Mesodermal cell (in vitro differentiated cells): ENCODE results near the gene ST3GAL6.
A peak's percentile ranks its signal among the peaks of the same experiment; 100 is the strongest.

Experiments used
- H3K27ac ChIP-seq: 2 replicates; pipeline ENCODE4 v1.7.0; 2013; ENCODE audit warnings: mild to moderate bottlenecking, low read depth, low read length, moderate library complexity; ENCODE audit not compliant: severe bottlenecking
- H3K36me3 ChIP-seq: 2 replicates; pipeline ENCODE4 v1.7.1; 2013; ENCODE audit warnings: mild to moderate bottlenecking, low read length, moderate library complexity; ENCODE audit not compliant: control insufficient read depth, insufficient read depth
- H3K4me1 ChIP-seq: one replicate; pipeline ENCODE4 v1.7.1; 2013; ENCODE audit warnings: mild to moderate bottlenecking, low read length; ENCODE audit not compliant: insufficient read depth, control insufficient read depth, poor library complexity, severe bottlenecking
- H3K4me3 ChIP-seq: 2 replicates; pipeline ENCODE4 v1.7.0; 2013; ENCODE audit warnings: low read length, control low read depth, mild to moderate bottlenecking; ENCODE audit not compliant: insufficient read depth, poor library complexity, severe bottlenecking; ENCODE audit errors: extremely low read depth
- H3K9me3 ChIP-seq: 2 replicates; pipeline ENCODE4 v1.7.1; 2013; ENCODE audit warnings: mild to moderate bottlenecking, low read length, moderate library complexity; ENCODE audit not compliant: control insufficient read depth
- WGBS, 2 experiments: methylation state at CpG; one replicate each; pipeline ENCODE4 v1.1.5; 2013; ENCODE audit warnings: missing lambda C conversion rate in 2 of 2; ENCODE audit not compliant: insufficient coverage in 2 of 2; 5-methylcytosine and 5-hydroxymethylcytosine counted together

Gene ST3GAL6

DNA sequence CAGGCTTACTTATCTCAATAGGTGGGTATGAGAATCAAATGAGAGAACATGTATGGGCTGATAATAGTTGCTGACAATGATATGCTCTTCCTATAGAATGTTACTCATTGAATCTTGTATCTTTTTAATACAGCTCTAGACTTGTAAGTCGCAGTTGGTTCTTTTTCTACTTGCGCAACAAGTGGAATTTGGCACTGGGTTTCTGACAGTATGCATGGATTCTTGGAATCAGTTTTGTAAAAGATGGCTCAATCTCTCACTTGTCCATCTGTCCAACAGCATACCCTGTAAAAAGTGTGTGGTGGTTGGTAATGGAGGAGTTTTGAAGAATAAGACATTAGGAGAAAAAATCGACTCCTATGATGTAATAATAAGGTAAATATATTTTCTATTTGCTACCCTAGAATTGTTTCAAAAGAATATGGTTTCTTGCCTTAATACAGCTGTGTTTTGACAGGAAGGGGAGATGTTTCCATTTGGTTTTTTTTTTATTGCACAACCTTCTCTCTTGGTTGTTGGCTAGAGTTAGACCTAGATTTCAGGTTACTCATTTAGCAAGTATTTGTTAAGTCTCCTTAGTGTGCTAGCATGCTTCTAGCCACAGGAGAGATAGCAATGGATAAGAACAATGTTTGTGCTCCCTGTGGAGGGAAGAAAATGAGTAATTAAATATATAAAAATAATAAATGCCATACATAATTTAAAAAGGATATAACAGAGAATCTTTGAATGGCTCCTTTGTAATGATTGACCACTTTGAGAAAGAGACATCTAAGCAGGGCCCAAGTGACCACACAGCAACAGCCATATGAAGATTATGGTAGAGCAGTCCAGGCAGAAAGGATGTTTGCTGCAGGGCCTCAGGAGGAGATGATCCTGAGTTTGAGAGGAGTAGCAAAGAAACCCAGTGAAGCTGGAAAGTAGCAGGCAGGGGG lies 21.8 kb downstream of the ST3GAL6 start:
- H3K4me1 ChIP-seq = peaks cover 33% of the 10 kb centered on the region
- no peaks in the 10 kb centered on the region for H3K9me3 ChIP-seq
- WGBS, 2 experiments = no CpG with 5 or more reads among the region's 3 CpGs
- H3K4me3 ChIP-seq = no peak overlapping the region
- peaks cover 88% of the 10 kb centered on the region for H3K36me3 ChIP-seq
- no peak overlapping the region for H3K27ac ChIP-seq

DNA sequence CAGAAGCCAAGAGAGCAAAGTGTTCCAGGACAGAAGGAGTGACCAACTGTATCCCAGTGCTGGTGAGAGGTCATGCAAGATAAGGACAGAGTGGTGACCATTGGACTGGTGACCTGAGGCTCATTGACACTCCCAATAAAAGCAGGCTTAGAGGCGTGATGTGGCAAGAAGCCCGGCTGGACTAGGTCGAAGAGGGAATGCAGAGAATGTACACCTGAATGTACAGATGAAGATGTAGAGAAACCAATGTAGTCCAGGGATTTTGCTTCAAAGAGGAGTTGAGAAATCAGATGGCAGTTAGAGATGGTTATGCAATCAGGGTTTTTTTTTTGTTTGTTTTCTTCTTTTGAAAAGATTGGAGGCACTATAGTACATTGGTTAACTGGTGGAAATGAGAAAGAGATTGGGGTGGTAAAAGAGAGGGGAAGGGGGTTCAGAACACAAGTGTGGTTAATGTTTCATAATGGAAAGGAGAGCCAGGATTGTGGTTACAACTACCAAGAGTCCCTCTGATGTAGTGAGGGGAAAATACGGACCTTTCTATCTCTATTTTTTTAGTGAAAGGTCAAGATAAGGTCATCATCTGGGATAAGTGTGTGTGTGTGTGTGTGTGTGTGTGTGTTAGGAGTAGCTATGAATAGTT lies 23.3 kb downstream of the ST3GAL6 start:
- Histone ChIP-seq H3K9me3 (no peaks in the 10 kb centered on the region), H3K4me3 (no peak overlapping the region), H3K36me3 (peaks cover 78% of the 10 kb centered on the region), H3K4me1 (peaks cover 25% of the 10 kb centered on the region), H3K27ac (no peak overlapping the region)
- 93 to 98% methylated on average over 4 of the region's 4 CpGs for WGBS, 2 experiments

DNA sequence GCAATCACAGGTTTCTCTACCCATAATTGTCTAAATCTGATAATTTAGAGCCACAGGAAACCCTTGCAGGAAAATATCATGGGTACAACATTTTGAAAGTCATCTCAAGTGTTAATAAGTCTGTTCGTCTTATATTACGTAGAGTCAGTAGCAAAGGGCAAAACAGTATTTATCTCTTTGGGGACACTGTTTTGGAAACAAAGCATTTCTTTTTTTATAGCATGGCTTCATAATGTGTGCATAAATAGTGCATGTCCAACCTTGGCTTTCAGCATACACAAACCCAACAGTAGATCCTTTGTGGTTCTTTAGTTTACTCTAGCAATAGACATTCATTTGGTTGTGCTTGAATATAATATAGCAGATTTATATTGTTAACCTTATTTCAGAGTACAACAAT lies 24.0 kb downstream of the ST3GAL6 start:
- H3K4me1 ChIP-seq = peaks cover 21% of the 10 kb centered on the region
- H3K27ac ChIP-seq = no peak overlapping the region

DNA sequence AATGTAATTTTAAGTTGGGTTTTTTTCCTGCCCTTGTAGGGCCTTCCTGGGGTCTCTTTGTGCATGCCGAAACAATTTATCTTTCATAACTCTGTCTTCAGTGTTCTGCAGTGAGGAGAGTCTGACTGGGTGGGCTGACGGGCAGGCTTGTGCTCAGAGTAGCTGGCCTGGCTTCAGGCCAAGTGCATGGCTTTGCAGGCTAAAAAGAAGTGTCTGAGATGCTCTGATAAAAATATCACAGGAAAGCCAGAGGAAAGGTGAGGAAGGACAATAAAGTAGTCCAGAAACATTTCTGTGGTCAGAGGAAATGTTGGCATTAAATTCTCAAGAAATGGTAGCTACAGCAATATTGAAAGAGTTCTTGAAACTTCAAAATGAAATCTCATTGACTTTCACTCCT lies 25.5 kb downstream of the ST3GAL6 start:
- Histone ChIP-seq H3K27ac (peak overlapping the region; percentile 2), H3K36me3 (peaks cover 61% of the 10 kb centered on the region), H3K9me3 (no peaks in the 10 kb centered on the region), H3K4me3 (no peak overlapping the region), H3K4me1 (peaks cover 13% of the 10 kb centered on the region)
- 80 to 100% methylated on average over 1 of the region's 2 CpGs for WGBS, 2 experiments

More for the DNA sequence above, 24.0 kb downstream of the ST3GAL6 start:
- Histone ChIP-seq H3K4me3 (no peak overlapping the region), H3K9me3 (no peaks in the 10 kb centered on the region), H3K36me3 (peaks cover 75% of the 10 kb centered on the region)
- 100% methylated on average over 2 of the region's 2 CpGs for WGBS, 2 experiments

DNA sequence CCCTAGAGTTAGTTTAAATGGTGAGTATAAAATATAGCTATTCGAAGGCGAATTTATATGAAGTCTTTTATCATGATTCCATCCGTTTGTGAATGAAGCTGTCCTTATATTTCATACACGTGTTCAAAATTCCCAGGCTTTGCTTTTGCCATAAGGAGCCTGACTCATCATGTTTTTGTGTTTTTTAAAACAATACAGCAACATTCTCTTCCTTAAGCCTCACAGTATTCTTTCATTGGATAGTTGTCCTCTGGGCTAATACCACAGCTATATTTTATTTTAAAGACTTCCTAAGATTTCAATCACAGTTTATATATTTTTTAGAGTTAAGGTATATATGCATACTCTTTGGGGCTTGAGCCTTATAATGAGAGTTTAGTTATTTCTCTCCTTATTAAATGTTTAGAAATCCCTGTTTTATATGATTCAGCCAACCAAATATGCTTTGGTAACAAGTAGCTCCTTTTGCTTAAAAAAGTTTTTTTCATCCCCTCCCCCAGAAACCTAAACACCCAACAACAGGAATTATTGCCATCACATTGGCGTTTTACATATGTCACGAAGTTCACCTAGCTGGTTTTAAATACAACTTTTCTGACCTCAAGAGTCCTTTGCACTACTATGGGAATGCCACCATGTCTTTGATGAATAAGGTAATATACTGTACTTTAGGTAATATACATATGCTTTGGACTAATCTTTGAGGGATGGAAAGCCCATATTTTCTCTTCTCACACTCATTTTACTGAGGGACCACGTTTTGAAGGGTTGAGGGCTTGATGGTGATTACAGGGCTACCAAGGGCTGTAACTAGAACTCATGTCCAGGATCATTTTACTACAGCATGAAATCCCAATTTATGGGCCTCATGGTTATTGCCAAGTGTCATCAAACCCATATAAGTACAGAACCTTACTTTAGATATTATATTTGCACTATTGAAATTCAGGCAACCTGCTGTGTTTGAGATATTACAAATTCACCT lies 28.5 kb downstream of the ST3GAL6 start:
- H3K9me3 ChIP-seq = no peaks in the 10 kb centered on the region
- H3K4me1 ChIP-seq = no peaks in the 10 kb centered on the region
- H3K4me3 ChIP-seq = no peak overlapping the region
- WGBS, 2 experiments = 97% methylated on average over 4 to 6 of the region's 7 CpGs
- peaks cover 52% of the 10 kb centered on the region for H3K36me3 ChIP-seq
- H3K27ac ChIP-seq = no peak overlapping the region

DNA sequence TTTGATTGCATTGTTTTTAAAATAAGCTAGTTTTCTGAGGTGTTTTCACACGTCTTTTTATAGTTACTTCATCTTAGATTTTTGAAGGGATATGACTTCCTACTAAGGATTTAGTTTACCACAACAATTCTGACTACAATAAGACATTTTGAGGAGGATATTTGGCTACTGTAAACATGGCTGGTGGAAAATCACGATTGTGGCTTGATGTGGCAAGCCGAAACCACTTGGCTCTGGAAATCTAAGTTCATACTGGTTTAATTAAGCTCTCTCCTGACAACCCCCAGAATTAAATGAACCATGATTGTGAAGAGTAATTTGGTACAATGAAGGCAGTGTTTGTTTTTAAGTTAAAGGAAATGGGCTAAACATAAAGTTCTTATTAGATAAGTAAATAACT lies 30.8 kb downstream of the ST3GAL6 start:
- Histone ChIP-seq H3K27ac (no peak overlapping the region), H3K4me1 (no peaks in the 10 kb centered on the region), H3K36me3 (peaks cover 46% of the 10 kb centered on the region), H3K9me3 (no peaks in the 10 kb centered on the region), H3K4me3 (no peak overlapping the region)
- 100% methylated on average over 1 of the region's 3 CpGs; no CpG with 5 or more reads in 1 of the 2 experiments for WGBS, 2 experiments

DNA sequence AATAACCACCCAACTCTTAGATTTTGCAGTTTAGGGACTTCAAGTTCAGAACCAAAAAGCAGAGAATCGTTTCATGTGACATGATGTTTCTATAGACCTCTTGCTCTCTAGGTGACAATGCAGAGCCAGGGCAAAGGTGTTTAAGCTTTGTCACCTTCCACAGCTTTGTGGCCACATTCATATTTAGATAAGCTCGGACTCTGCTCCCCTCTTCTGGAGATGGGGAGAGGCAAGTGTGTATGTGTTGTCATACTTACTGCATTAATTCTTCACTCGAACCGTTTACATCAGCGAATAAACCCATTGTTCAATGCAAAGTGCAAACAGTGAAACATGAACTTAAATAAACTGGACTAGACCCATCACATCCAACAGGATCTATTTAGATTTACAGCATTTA lies 33.2 kb downstream of the ST3GAL6 start:
- H3K9me3 ChIP-seq = no peaks in the 10 kb centered on the region
- peaks cover 53% of the 10 kb centered on the region for H3K36me3 ChIP-seq
- WGBS, 2 experiments = 94 to 100% methylated on average over 1 to 3 of the region's 5 CpGs
- H3K4me3 ChIP-seq = no peak overlapping the region
- no peaks in the 10 kb centered on the region for H3K4me1 ChIP-seq
- no peak overlapping the region for H3K27ac ChIP-seq

DNA sequence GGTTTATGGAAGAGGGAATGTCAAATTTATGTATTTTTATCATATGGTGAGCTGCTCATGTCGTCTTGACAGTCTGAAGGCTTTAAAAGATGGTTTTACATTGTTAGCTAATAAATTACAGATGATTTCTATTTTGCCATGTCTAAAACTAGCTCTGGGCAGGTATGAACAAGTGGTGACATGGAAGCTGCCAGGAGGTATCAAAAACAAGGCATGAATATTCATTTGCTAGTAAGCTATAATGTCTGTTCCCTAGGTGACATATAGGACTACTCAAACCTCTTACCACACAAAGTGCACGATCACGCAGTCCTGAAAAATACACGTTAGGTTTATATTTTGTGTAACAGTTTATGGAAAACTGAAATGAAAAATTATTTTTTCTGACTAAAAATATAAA lies 34.8 kb downstream of the ST3GAL6 start:
- peaks cover 54% of the 10 kb centered on the region for H3K36me3 ChIP-seq
- no peaks in the 10 kb centered on the region for H3K4me1 ChIP-seq
- H3K9me3 ChIP-seq = no peaks in the 10 kb centered on the region
- H3K27ac ChIP-seq = no peak overlapping the region
- 100% methylated on average over 1 of the region's 4 CpGs; no CpG with 5 or more reads in 1 of the 2 experiments for WGBS, 2 experiments
- H3K4me3 ChIP-seq = no peak overlapping the region

DNA sequence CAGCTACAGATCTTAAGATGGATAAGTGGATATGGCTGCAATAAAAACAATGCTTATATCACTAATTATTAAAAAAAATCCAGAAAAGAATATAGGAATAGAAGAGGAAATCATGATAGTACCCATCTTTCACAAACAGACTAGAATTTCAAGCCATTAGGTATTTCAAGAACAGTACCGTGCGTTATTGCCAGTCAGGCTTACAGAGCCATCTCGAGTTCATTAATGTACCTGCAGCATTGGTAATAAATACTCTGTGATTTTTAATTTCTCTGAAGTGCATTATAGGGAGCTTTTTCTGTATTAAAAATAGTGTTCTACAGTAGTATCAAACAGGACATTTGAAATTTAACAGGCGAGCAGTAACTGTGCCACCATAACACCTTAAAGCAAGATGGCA lies 35.7 kb downstream of the ST3GAL6 start:
- H3K36me3 ChIP-seq = peaks cover 54% of the 10 kb centered on the region
- 95% methylated on average over 3 of the region's 4 CpGs; no CpG with 5 or more reads in 1 of the 2 experiments for WGBS, 2 experiments

DNA sequence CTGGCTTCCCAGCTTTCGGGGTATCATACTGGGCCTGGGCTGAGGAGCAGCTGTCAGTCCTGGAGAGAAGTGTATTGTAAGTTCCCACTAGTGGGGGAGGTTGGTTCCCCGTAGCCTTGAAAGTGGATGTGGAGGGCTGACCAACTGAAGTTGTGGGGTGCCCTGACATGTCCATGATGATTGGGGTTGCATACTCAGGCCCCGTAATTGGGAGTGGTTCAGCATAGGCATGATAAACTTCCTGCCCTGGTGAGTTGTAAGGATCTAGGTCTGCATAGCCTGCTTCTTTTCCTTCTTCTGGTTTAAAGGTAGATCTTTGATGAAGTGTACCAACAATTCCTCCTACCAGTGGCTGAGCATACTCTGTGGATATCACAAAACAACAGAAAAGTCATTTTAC lies 36.3 kb downstream of the ST3GAL6 start:
- H3K36me3 ChIP-seq = peaks cover 52% of the 10 kb centered on the region
- no peak overlapping the region for H3K27ac ChIP-seq
- no peaks in the 10 kb centered on the region for H3K9me3 ChIP-seq
- no peaks in the 10 kb centered on the region for H3K4me1 ChIP-seq
- H3K4me3 ChIP-seq = no peak overlapping the region
- 90 to 95% methylated on average over 2 to 3 of the region's 3 CpGs for WGBS, 2 experiments

More for the DNA sequence above, 35.7 kb downstream of the ST3GAL6 start:
- no peak overlapping the region for H3K27ac ChIP-seq
- no peaks in the 10 kb centered on the region for H3K4me1 ChIP-seq
- no peak overlapping the region for H3K4me3 ChIP-seq
- no peaks in the 10 kb centered on the region for H3K9me3 ChIP-seq
